HG02588 (cell line): ENCODE results near the gene ARMC6.
"Not testable (repeated sequence)": the region's sequence is repeated elsewhere in the genome, so short reads cannot be mapped to it uniquely, and the experiment has no call there.

Experiments used
- ATAC-seq: cut with Tn5 transposase; IDR thresholded peaks from one replicate; pipeline ENCODE4 v1.9.1; 2021; ENCODE audit warnings: mild to moderate bottlenecking, moderate library complexity; ENCODE audit not compliant: unreplicated experiment

The ARMC6 gene

GRCh38 chr19:19074196-19074882, 40.9 kb downstream of the ARMC6 start:
- ATAC-seq, result no peak

GRCh38 chr19:19075126-19075525, 41.7 kb downstream of the ARMC6 start:
- no peak for ATAC-seq

- no peak for ATAC-seq
Observed at GRCh38 chr19:19076476-19076875, 43.1 kb downstream of the ARMC6 start.

GRCh38 chr19:19077103-19077502, 43.7 kb downstream of the ARMC6 start:
- no peak for ATAC-seq

DNA sequence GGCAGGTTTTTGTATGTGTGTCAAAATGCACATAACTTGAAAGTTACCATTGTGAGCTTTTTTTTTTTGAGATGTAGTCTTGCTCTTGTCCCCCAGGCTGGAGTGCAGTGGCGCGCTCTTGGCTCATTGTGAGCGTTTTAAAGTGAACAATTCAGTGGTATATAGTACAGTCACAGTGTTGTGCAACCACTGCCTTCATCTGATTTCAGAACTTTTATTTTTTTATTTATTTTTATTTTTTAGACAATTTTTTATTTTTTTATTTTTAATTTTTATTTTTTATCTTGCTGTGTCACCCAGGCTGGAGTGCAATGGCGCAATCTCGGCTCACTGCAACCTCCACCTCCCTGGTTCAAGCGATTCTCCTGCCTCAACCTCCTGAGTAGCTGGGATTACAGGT, 45.4 kb downstream of the ARMC6 start:
- no peak for ATAC-seq

GRCh38 chr19:19079571-19079970, 46.2 kb downstream of the ARMC6 start:
- no peak for ATAC-seq

DNA sequence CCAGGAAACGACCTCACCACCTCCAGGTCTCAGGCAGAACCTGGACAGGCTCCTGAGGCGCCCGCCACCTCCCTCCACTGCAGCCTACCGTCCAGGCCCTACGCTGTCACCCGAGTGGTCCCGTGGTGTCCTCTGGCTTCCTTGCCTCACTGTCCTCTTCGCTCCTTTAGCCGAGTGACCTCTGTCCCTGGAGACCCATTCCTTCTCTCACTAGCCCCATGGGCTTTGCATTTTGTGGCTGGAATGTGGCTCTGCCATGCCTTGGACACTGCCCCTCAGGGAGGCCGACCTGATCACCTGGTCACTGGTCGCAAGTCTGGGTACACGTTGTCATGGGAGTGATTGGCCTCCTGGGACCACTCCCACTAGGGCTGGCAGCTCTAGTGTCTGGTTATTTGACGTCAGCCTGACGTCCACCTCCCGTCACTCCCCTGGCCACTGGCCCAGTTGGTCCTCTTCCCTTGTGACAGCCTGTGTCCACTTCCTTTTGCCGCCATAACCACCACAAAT, 48.3 kb downstream of the ARMC6 start:
- no peak for ATAC-seq

DNA sequence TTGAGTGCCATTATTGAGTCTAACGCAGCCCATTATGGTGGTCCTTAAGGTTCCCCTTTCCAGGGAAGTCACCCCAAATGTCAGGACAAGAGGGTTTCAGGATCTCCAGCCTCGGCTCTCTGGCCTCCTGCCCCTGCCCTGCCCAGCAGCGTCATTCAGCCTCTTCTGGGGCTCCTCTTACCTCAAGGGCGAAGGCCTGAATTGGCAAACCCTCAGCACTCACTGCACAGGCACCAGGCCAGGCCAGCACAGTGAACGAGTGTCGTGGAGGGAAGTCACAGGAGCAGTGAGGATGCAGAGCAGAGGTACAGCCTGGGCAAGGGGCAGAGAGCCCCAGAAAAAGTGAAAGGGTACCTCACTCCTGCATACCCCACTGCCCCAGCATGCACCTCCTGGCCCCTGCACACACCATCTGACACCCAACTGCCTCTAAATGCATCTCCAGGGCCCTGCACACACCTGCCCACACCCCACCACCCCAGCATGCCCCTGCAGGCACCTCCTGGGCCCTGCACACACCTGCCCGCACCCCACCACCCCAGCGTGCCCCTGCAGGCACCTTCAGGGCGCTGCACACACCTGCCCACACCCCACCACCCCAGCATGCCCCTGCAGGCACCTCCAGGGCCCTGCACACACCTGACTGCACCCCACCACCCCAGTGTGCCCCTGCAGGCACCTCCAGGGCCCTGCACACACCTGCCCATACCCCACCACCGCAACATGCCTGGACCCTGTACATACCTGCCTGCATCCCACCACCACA, 50.2 kb downstream of the ARMC6 start:
- ATAC-seq, result no peak

DNA sequence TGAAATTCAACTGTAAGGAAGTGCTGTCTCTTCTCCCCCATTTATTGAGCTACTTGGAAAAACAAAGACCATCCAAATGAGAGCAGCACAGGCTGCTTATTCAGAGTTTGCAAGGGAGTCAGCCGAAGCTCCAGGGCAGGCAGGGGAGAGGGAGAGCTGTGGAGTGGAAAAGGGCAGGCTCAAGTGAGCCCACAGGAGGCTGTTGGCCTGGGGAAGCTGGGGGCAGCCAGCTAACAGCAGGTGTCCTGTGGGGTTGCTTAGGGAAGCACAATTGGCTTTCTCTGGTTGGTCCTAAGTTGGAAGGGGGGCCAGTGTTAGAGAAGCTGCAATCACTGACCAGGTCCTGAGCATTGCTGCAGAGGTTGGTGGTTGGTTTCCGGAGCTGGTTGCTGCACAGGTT, 54.3 kb downstream of the ARMC6 start:
- ATAC-seq, result no peak

DNA sequence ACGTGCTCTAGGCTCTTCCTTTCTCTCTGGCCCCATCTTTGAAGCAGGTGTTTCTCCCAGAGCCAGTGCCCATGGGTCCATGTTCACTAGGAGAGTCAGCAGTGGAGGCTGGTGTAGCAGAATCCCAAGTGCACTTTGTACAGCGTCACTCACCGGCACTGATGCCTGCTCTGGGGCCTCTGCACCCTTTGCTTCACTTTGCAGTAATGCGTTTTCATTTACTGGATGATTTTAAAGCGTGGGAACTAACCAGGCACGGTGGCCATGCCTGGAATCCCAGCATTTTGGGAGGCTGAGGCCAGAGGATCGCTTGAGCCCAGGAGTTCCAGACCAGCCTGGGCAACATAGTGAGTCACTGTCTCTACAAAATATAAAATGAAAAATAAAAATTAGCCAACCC, 61.1 kb downstream of the ARMC6 start:
- no peak for ATAC-seq

DNA sequence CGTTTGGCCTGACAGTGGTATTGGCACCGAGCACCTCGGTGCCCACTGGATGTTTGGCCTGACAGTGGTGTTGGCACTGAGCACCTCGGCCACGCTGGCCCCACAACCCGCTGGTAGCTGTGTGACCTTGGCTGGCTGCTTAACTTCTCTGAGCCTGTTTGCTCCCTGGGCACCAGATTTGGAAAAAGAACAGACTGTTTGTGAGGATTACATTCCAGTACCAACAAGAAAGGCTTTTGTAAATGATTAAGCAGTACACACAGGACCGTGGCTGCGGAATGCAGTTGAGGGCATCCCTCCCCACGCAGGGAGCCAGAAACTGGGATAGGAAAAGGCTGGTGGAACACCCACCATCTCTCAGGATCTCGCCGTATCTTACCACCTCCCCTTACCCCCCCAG, 62.3 kb downstream of the ARMC6 start:
- ATAC-seq, result no peak

GRCh38 chr19:19096641-19097627, 63.5 kb downstream of the ARMC6 start:
- ATAC-seq, result no peak

DNA sequence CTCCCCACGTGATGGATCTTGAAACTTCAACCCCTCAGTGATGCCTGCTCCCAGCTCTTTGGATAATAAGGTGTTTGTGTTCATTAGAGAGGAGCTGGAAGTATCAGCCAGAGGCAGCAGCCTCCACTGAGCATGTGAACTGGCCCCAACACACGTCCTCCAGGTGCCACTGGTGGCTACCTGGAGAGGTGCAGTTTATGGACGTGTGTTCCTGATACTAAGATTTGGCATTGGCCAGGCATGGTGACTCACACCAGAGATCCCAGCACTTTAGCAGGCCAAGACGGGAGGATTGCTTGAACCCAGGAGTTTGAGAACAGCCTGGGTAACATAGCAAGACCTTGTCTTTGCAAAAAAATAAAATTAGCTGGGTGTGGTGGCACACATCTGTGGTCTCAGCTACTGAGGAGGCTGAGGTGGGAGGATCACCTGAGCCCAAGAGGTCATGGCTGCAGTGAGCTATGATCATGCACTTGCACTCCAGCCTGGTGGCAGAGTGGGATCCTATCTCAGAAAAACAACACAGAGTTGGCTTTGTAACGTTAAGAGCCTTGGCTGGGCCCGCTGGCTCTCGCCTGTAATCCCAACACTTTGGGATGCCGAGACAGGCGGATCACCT, 64.8 kb downstream of the ARMC6 start:
- ATAC-seq, result no peak

DNA sequence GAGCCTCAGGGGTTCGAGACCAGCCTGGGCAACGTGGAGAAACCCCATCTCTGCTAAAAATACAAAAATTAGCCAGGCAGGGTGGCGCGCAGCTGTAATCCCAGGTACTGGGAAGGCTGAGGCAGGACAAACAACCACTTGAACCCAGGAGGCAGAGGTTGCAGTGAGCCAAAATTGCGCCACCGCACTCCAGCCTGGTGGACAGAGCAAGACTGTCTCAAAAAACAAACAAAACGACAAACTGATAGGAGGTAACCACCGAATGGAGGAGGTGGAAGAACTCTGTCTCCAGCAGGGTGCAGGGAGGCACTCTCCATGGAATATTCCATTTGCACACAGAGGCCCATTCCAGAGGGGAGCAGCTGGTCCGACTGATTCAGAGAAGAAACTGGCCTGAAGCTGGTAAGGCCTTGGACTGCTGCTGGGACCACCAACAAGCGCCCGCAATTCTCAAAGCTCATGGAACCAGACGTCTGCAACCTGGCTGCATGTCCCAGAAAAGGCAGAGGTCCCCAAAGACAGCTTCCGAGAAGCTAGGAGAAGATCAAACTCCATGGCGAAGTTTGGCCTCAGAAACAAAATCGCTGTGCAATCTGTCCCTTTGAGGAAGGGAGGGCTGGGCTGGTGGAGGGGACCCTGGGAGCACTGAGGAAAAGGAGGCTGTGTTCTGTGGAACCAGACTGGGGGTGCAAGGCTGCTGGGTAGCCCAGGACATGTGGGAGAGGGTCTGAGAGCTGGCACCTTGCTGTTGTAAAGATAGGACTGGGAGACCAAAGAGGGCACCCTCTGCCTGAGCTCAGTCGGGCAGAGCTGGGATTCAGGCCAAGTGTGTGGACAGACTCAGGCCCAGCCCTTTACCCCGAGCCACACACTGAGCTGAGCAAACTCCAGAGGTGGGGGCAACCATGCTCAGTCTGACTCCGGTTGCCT, 65.6 kb downstream of the ARMC6 start:
- ATAC-seq, result no peak

DNA sequence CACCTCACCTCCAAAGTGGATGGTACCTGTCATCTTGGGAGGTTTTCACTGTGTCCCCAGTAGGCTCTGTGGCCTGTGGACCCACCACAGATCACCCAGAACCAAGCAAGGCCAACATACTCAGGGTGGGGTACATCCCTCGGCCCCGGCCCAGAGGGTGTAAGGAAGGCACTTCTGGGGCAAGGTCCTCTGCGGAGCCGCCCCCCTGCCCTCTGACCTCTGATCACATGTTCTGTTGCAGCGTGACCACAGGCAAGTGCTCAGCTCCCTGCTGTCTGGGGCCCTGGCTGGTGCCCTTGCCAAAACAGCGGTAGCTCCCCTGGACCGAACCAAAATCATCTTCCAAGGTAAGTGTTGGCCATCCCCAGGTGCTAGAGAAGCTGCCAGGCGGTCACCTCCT, 68.1 kb downstream of the ARMC6 start:
- ATAC-seq, result no peak

DNA sequence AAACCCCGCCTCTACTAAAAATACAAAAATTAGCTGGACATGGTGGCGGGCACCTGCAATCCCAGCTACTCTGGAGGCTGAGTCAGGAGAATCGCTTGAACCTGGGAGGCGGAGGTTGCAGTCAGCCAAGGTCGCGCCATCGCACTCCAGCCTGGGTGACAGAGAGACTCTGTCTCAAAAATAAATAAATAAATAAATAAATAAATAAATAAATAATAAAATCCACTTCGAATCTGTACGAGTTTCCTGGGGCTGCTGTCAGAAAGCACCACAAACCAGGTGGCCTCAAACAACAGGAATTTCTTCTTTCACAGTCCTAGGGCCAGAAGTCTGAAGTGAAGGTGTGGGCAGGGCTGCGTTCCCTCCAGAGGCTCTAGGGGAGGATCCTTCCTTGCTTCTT, 69.2 kb downstream of the ARMC6 start:
- ATAC-seq, result not testable (repeated sequence)

GRCh38 chr19:19103167-19103566, 69.8 kb downstream of the ARMC6 start:
- no peak for ATAC-seq

DNA sequence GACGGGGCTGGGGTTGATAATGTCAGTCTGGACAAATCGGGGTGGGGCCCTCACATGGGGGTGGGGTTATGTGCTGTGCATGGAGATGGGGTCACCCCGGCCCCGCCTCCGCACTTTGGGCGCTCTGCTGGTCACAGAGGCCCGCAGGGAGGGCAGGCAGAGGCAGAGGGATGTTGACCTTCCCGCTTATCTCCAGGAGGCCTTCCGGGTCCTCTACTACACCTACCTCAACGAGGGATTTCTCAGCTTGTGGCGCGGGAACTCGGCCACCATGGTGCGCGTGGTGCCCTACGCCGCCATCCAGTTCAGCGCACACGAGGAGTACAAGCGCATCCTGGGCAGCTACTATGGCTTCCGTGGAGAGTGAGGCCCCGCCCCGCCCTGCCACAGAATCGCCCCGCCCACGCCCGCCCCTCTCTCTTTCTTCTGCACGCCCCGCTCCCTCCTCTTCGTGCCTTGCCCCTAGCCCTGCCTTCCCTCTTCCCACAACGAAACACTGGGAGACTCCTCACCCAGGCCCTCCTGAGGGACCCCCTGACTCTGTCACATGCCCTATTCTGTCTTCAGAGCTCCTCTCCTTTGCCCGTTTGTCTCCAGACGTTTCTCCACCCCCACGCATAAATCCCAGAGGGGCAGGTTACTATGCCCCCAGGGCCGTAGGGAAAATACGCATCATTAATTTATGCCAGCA, 72.1 kb downstream of the ARMC6 start:
- no peak for ATAC-seq

- no peak for ATAC-seq
Observed at GRCh38 chr19:19106056-19106551, 72.7 kb downstream of the ARMC6 start.
